ENCODE results near the gene KIF16B. TPM values are rescaled to one million over a fixed set of nuclear protein-coding genes. Genes with fewer than 3 reads are reported as not detected.

Gene KIF16B
- total RNA-seq, 1 experiment from 2014 or later: 4.2 TPM

DNA sequence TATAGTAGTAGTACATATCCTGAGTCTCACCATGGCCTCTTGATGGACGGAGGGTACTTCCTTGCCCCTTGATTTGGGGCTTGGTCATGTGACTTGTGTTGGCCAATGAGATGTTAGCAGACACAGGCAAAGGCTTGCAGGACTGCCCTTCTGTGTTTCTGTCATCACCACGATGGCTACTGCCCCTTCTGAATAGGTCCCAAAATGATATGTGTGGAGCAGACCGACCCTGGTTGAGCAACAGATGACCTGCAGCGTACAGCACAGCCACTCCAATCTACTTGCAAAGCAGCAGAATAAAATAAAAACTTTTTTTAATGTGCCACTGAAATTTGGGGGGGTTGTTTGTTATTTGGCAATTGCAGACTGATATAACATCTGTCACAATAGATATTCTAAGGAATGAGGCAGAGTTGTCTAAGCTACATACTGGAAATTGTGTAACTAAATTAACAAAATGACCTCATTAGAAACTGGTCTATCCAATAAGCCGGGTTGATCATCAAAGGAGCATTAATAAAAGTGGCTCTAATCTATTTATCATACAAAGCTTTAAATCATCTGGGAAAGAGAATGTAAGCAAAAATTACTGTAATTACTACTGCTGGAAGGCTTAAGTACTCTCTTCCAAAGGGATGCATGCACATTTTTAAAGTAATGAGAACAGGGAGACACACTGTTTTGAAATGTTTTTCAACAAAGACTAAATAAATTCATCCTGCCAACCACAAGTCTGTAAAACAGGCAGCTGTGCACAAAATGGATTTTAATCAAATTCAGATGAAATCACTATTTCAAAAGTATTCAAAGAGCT lies 209.5 kb downstream of the KIF16B start:
- no peak for DNase-seq (ENCODE audit: low spot score)

DNA sequence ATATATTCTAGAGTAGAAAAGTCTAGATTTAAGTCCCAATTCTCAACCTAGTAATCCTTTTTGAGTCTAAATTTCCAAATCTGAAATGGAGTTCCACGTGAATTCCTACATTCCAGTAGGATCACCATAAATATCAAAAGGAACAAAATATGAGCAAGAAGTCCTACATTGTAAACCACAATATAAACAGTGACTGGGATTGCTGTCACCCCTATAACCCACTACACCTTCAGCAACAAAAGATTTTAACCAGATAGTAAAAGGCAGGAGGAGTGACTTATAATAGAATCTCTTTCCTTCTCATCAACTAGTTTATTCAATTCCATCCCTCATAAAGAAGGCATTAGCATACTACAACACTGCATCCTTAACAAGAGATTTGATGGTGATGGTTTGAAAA lies 210.6 kb downstream of the KIF16B start:
- no peak for DNase-seq (ENCODE audit: low spot score)

DNA sequence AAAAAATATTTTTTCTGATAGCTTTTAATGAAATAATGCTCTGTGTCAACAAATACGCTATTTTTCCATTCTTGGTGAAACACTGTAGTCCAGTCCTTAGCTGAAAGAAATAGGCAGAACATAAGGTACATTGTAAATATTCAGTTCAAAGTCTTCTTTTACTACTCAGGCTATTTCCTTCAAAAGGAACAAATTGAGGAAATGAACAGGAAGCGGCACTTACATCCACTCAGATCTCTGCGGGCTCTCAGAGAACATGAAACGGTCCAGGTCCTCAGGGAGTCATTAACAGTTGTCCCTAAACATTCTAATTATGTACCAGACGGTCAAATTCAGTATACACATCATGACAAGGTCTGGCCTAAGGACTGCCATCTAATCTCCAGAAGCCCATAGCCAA lies 212.6 kb downstream of the KIF16B start:
- no peak for DNase-seq (ENCODE audit: low spot score)

DNA sequence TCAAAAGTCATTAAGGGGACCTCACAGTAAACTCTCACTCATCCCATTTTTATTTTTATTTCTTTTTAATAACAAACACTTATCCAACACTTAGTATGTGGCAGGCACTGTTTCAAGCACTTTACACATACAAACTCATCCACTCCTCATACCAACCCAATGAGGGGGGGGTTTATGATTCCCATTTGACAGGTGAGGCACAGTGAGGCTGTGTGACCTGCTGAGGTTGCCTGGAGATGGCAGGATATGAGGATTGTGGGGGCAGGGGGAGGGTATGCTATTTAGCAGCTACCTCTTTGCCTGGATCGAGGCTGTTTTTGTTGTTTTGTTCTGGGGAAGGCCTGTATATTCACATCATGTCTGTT lies 219.8 kb downstream of the KIF16B start:
- no peak for DNase-seq (ENCODE audit: low spot score)

- no peak for DNase-seq (ENCODE audit: low spot score)
Measured at GRCh38 chr20:16352751-16353416, 220.4 kb downstream of the KIF16B start.

GRCh38 chr20:16352321-16352720 lies 220.9 kb downstream of the KIF16B start:
- DNase-seq (ENCODE audit: low spot score): no peak

DNA sequence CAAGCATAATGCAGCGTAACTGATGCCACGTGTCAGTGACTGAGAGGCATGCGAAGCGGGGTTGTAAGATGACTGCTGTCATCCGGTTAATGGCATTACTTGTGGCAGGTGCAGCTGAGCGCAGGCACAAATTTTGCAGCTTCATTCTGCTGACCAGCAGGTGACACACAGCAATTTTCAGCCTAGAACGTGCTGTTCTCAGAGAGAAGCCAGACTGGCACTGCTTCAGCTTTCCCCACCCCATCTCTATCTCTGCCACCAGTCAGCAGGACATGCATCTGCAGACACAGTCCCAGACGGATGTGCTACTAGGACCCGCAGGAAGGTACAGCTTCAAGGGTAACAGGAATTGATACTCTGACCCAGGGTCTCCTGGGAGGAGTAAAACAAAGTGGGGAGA lies 221.8 kb downstream of the KIF16B start:
- no peak for DNase-seq (ENCODE audit: low spot score)

DNA sequence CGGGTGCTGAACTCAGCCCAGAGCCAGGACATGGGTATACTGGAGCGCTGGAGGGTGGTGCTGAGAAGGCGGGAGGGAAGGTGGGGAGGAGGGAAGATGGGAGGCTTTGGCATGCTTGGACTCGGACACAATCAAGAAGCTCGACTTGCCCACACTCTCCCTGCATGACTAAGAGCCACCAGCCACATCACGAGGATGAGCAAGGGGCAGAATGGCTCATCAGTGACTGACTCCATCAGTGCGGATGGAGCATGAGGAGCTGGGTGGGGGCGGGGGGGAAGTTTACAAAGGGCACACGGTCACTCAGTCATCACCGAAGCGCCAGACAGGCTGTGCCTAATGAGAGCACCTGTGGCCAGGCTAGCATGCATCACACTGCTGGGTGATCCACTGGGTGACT lies 222.8 kb downstream of the KIF16B start:
- DNase-seq (ENCODE audit: low spot score): no peak

- no peak for DNase-seq (ENCODE audit: low spot score)
Measured at GRCh38 chr20:16349523-16350260, 223.6 kb downstream of the KIF16B start.

DNA sequence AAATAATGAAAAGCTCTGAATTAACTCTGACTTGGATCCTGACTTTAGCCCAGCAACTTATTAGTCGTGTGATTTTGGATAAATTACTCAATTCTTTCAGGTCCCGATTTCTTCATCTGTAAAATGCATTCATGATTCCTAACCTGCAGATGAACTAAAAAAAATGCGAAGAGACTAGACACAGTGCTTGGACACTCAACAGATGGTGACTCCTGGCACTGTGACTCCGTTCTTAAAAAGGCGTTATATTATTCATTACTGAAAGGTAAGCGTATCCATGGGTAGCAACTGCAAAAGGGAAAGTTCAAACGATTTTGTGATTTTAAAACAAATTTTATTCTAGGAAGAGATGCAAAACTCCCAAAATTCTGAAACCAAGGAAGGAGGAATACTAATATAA lies 226.3 kb downstream of the KIF16B start:
- DNase-seq (ENCODE audit: low spot score): no peak

DNA sequence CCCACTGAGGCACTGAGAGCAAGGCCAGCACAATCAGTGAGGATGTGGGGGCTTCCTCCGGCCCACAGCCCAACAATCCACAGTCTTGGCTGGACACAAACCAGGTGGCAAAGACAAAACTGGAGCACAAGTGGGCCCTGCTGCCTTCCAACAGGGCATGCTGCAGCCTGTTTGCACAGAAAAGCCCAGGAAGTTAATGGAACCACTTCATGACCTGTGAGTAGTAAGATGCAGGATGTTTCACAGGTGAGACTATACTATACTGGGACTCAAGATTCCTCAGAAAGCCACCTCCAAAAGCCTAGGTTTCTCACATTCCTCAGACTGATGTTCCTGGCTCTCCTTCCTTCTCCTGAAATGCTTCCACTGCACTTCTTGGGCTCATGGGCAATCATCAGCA lies 235.5 kb downstream of the KIF16B start:
- no peak for DNase-seq (ENCODE audit: low spot score)

GRCh38 chr20:16327606-16328005 lies 245.6 kb downstream of the KIF16B start:
- DNase-seq (ENCODE audit: low spot score): no peak

- DNase-seq (ENCODE audit: low spot score): no peak
Measured at GRCh38 chr20:16321291-16321690, 252.0 kb downstream of the KIF16B start.

GRCh38 chr20:16317445-16318362 lies 255.5 kb downstream of the KIF16B start:
- DNase-seq (ENCODE audit: low spot score): no peak

- DNase-seq (ENCODE audit: low spot score): no peak
Measured at GRCh38 chr20:16316513-16316912, 256.7 kb downstream of the KIF16B start.

DNA sequence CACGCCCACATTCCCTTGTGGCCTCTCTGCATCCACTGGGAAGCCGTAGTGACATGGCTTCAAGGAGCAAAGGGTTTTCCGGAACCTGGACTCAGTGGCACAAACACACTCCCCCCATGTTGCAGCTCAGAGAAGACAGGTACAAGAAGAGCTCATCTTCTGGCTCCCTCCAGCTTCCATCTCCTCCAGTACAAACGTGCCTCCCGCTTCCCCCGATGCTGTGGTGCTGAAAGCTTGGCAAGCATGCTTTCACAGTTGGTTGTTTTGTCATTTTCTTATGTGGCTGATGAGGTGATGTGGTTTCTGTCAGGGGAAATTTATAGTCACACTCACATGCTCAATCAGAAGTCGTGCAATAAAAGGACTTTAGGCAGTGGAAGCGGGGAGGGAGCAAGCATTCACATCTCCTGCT lies 258.5 kb downstream of the KIF16B start:
- no peak for DNase-seq (ENCODE audit: low spot score)

- no peak for DNase-seq (ENCODE audit: low spot score)
Measured at GRCh38 chr20:16314320-16314719, 258.9 kb downstream of the KIF16B start.

GRCh38 chr20:16313917-16314316 lies 259.3 kb downstream of the KIF16B start:
- DNase-seq (ENCODE audit: low spot score): no peak

- DNase-seq (ENCODE audit: low spot score): no peak
Measured at GRCh38 chr20:16312998-16313397, 260.2 kb downstream of the KIF16B start.

GRCh38 chr20:16311756-16312155 lies 261.5 kb downstream of the KIF16B start:
- DNase-seq (ENCODE audit: low spot score): no peak

DNA sequence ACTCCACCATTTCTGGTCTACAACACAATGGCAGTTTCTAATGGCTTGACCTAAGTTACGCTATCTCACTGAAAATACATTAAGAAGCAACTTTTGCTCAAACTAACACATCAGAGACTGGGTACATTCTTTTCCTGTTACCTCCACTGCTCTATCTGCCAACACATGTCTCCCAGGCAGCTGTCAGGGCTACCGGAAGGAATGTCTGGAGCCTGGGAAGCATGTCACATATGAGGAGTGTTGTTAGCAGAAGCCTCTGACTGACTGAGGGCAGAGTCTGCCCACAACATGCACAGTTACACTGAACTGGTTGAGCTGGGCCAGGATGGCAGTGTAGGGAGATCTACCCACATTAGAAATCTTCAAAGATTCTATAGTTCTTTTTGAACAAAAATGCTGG lies 264.5 kb downstream of the KIF16B start:
- DNase-seq (ENCODE audit: low spot score): no peak

DNA sequence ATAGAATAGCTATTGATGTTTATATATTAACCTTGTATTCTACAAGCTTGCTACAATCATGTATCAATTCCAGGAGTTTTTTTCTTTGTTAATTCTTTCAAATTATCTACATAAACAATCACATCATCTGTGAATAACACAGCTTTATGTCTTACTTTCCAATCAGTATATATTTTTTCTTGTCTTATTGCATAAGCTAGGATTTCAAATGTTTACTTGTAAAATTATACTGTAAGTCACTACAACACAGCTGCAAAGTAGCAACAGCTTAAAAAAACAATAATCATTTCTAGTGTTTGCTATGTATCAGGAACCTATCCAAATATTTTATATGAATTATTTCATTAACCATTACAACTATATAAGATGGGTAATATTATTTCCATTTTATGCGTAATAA lies 270.4 kb downstream of the KIF16B start:
- no peak for DNase-seq (ENCODE audit: low spot score)

Data from HT-29 (cell line).